Neural progenitor cell (in vitro differentiated cells): ENCODE results near the gene ZNF618. TPM values are rescaled to one million over a fixed set of nuclear protein-coding genes. Genes with fewer than 3 reads are reported as not detected.

Experiments used
- DNase-seq: peaks from one replicate; pipeline ENCODE4 v3.0.0-alpha.2; 2016; ENCODE audit warnings: low spot score
- H2AFZ ChIP-seq: fragments of 200-600 bp; sonication (generic); replicated peaks from 2 replicates; pipeline ENCODE4 v1.6.1; 2016; ENCODE audit warnings: antibody characterized with exemption
- H3F3A ChIP-seq: fragments of 200-600 bp; sonication (generic); 2 replicates; pipeline ENCODE4 v1.6.1; 2016; ENCODE audit warnings: antibody characterized with exemption, low read depth
- H3K27ac ChIP-seq: fragments of 200-600 bp; sonication (generic); 2 replicates; pipeline ENCODE4 v1.5.1; 2016; ENCODE audit warnings: mild to moderate bottlenecking
- H3K27me3 ChIP-seq: fragments of 200-600 bp; sonication (generic); 2 replicates; pipeline ENCODE4 v1.6.1; 2016; ENCODE audit warnings: mild to moderate bottlenecking, moderate library complexity
- H3K36me3 ChIP-seq: fragments of 200-600 bp; sonication (generic); 2 replicates; pipeline ENCODE4 v1.5.1; 2016
- H3K4me1 ChIP-seq: fragments of 200-600 bp; sonication (generic); 2 replicates; pipeline ENCODE4 v1.6.1; 2016; ENCODE audit warnings: mixed run types
- H3K4me2 ChIP-seq: fragments of 200-600 bp; sonication (generic); 2 replicates; pipeline ENCODE4 v1.6.1; 2016
- H3K4me3 ChIP-seq: fragments of 200-600 bp; sonication (generic); 2 replicates; pipeline ENCODE4 v1.5.1; 2016
- H3K79me2 ChIP-seq: fragments of 200-600 bp; sonication (generic); 2 replicates; pipeline ENCODE4 v1.6.1; 2016; ENCODE audit warnings: low read depth
- H3K9ac ChIP-seq: fragments of 200-600 bp; sonication (generic); 2 replicates; pipeline ENCODE4 v1.6.1; 2016
- H3K9me3 ChIP-seq: fragments of 200-600 bp; sonication (generic); 2 replicates; pipeline ENCODE4 v1.5.1; 2016; ENCODE audit warnings: low read depth
- H4K20me1 ChIP-seq: fragments of 200-600 bp; sonication (generic); 2 replicates; pipeline ENCODE4 v1.6.1; 2016; ENCODE audit warnings: low read depth
- H3K27ac Mint-ChIP-seq: 3 replicates; pipeline ENCODE4 v1.8.0; 2021; ENCODE audit warnings: mixed read lengths
- H3K27me3 Mint-ChIP-seq: 2 replicates; pipeline ENCODE4 v1.8.0; 2022; ENCODE audit warnings: low read depth, mild to moderate bottlenecking, inconsistent platforms, moderate library complexity, mixed read lengths; ENCODE audit not compliant: insufficient read depth
- H3K36me3 Mint-ChIP-seq: 3 replicates; pipeline ENCODE4 v1.8.0; 2021; ENCODE audit warnings: mixed read lengths
- H3K4me1 Mint-ChIP-seq: 3 replicates; pipeline ENCODE4 v1.8.0; 2021; ENCODE audit warnings: mixed read lengths
- H3K4me3 Mint-ChIP-seq: 3 replicates; pipeline ENCODE4 v1.8.0; 2021; ENCODE audit warnings: mild to moderate bottlenecking, moderate library complexity, mixed read lengths
- H3K9me3 Mint-ChIP-seq: 3 replicates; pipeline ENCODE4 v1.8.0; 2020; ENCODE audit warnings: mixed read lengths
- EZH2 ChIP-seq: fragments of 200-600 bp; sonication (generic); IDR thresholded peaks from 2 replicates; pipeline ENCODE4 v1.6.1; 2017; ENCODE audit warnings: antibody characterized with exemption, mild to moderate bottlenecking, moderate library complexity
- EZH2phosphoT487 ChIP-seq: fragments of 200-600 bp; sonication (generic); IDR thresholded peaks from 2 replicates; pipeline ENCODE4 v1.6.1; 2017; ENCODE audit warnings: antibody characterized with exemption
- total RNA-seq: library from RNA; depleted of rRNA; stranded (reverse); fragments of >200 nt; gene quantifications from 2 replicates; pipeline ENCODE4 v1.2.3, GENCODE V29; 2015; ENCODE audit warnings: low replicate concordance
- TF ChIP-seq, protein P1 (sequence below): fragments of 200-600 bp; sonication (generic); IDR thresholded peaks from 2 replicates; pipeline ENCODE4 v1.5.1; 2017; ENCODE audit warnings: antibody characterized with exemption, mild to moderate bottlenecking

The ZNF618 gene
- total RNA-seq, 1 donor from 2014 or later, result 10.5 TPM

DNA sequence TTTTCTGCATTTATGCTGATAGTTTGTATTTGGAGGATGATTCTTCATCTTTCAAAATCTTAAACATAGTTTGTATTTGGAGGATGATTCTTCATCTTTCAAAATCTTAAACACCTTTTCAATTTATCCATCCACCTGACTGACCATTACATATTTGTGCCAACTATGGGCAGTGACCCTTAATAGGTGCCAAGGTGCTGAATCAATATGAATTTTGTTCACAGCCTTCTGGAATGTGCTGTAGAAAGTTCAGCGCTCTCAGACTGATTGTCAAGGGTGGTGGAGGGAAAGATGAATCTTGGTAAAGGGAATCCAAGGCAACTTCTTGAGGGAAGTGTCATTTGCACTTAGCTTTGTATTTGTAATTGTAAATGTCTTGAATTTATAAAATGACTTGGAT is 18.1 kb downstream of the ZNF618 start:
- Histone ChIP-seq H3K79me2 (peaks cover 93% of the 10 kb centered on the region), H3F3A (no peaks in the 10 kb centered on the region), H3K27me3 (no peaks in the 10 kb centered on the region), H3K9ac (no peak overlapping the region), H4K20me1 (no peaks in the 10 kb centered on the region), H3K27ac (no peak overlapping the region), H3K4me2 (no peak overlapping the region), H3K36me3 (peaks cover 14% of the 10 kb centered on the region), H3K4me1 (no peaks in the 10 kb centered on the region), H3K9me3 (peaks cover 17% of the 10 kb centered on the region), H3K4me3 (no peak overlapping the region), H2AFZ (no peak overlapping the region)
- TF ChIP-seq, protein P1, sequence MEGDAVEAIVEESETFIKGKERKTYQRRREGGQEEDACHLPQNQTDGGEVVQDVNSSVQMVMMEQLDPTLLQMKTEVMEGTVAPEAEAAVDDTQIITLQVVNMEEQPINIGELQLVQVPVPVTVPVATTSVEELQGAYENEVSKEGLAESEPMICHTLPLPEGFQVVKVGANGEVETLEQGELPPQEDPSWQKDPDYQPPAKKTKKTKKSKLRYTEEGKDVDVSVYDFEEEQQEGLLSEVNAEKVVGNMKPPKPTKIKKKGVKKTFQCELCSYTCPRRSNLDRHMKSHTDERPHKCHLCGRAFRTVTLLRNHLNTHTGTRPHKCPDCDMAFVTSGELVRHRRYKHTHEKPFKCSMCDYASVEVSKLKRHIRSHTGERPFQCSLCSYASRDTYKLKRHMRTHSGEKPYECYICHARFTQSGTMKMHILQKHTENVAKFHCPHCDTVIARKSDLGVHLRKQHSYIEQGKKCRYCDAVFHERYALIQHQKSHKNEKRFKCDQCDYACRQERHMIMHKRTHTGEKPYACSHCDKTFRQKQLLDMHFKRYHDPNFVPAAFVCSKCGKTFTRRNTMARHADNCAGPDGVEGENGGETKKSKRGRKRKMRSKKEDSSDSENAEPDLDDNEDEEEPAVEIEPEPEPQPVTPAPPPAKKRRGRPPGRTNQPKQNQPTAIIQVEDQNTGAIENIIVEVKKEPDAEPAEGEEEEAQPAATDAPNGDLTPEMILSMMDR, result no peak
- TF ChIP-seq EZH2phosphoT487, result no peak
- no peak for TF ChIP-seq EZH2
- Mint-ChIP-seq H3K4me1 (no peaks in the 10 kb centered on the region), H3K9me3 (peaks cover 61% of the 10 kb centered on the region), H3K36me3 (peaks cover 61% of the 10 kb centered on the region), H3K27me3 (peaks cover 3% of the 10 kb centered on the region), H3K27ac (no peak overlapping the region), H3K4me3 (no peak overlapping the region)
- no peak for DNase-seq

DNA sequence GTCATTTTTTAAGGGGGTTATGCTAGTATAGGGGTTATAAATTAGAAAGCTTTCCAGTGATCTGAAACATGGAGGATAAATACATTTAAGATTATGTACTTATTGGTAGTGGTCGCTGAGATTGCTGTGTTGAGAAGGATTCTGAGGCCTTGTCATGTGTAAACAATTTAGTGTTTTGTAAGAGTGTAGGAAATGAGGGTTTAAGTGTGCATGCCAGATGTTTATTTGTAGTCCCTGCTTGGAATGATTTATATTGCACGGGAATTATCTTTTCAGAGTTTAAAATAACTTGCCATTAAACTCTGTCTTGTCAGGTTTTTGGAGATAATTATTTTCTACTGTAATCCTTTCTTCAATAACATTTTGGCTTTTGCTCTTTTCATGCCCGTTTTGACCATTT is 19.4 kb downstream of the ZNF618 start:
- no peak for TF ChIP-seq EZH2phosphoT487
- TF ChIP-seq, protein P1, result no peak
- TF ChIP-seq EZH2, result no peak
- no peaks in the 10 kb centered on the region for H4K20me1 ChIP-seq
- H3K4me1 ChIP-seq, result no peaks in the 10 kb centered on the region
- Mint-ChIP-seq H3K9me3 (peaks cover 57% of the 10 kb centered on the region), H3K4me1 (no peaks in the 10 kb centered on the region), H3K27ac (no peak overlapping the region), H3K36me3 (peaks cover 55% of the 10 kb centered on the region), H3K27me3 (peaks cover 3% of the 10 kb centered on the region), H3K4me3 (no peak overlapping the region)
- peaks cover 11% of the 10 kb centered on the region for H3K9me3 ChIP-seq
- H3F3A ChIP-seq, result peaks cover 4% of the 10 kb centered on the region
- no peaks in the 10 kb centered on the region for H3K27me3 ChIP-seq
- H3K27ac ChIP-seq, result no peak overlapping the region
- H3K4me3 ChIP-seq, result no peak overlapping the region
- no peak overlapping the region for H3K9ac ChIP-seq
- no peak overlapping the region for H3K4me2 ChIP-seq
- peaks cover 12% of the 10 kb centered on the region for H3K36me3 ChIP-seq
- H2AFZ ChIP-seq, result no peak overlapping the region
- no peak for DNase-seq
- H3K79me2 ChIP-seq, result peaks cover 89% of the 10 kb centered on the region

DNA sequence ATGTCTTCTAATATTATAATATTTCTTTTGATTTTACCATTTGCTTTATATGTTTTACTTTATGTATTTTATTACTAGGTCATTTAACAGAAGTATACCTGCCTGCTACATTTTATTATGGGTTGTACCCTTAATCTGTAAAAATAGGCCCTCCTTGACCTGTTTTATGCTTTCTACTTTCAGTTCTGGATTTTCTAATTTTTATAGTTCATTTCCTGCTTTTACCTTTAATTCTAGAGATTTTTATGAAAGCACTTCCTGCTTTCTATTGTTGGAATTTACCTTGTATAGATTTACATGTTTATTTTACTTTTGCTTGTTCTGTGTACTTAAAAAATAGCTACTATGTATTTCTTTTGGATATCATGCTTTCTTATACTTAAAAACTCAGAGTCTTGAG is 20.6 kb downstream of the ZNF618 start:
- Mint-ChIP-seq H3K4me3 (no peak overlapping the region), H3K36me3 (peaks cover 50% of the 10 kb centered on the region), H3K27ac (no peak overlapping the region), H3K4me1 (peaks cover 4% of the 10 kb centered on the region), H3K27me3 (peaks cover 6% of the 10 kb centered on the region), H3K9me3 (peaks cover 53% of the 10 kb centered on the region)
- Histone ChIP-seq H3K4me1 (no peaks in the 10 kb centered on the region), H3K27me3 (no peaks in the 10 kb centered on the region), H3K9me3 (peaks cover 4% of the 10 kb centered on the region), H3K36me3 (peaks cover 4% of the 10 kb centered on the region), H4K20me1 (no peaks in the 10 kb centered on the region), H3K9ac (no peak overlapping the region), H3K4me2 (no peak overlapping the region), H2AFZ (no peak overlapping the region), H3K4me3 (no peak overlapping the region), H3K79me2 (peaks cover 83% of the 10 kb centered on the region), H3K27ac (no peak overlapping the region), H3F3A (peaks cover 4% of the 10 kb centered on the region)
- TF ChIP-seq EZH2phosphoT487, result no peak
- TF ChIP-seq, protein P1, result no peak
- TF ChIP-seq EZH2, result no peak
- DNase-seq, result no peak
